T-cell (primary cell): ENCODE data around the gene SEC14L1. TPM values are rescaled to one million over a fixed set of nuclear protein-coding genes. Genes with fewer than 3 reads are reported as not detected.

Experiments
- ATAC-seq, 4 experiments: fragments of 200-7000 bp in 3 of 4; fragments of 150-1000 bp in 1 of 4; cut with Tn5 transposase; replicated peaks in 1 of 4; 1 replicate in 3 of 4; 2 replicates in 1 of 4; pipeline ENCODE4 v1.10.0; 2021; ENCODE audit warnings: moderate library complexity in 3 of 4, mild to moderate bottlenecking in 2 of 4, moderate number of reproducible peaks in 1 of 4
- CTCF ChIA-PET, 2 donors: fragments of 300-600 bp; sonication (Branson Sonifier 250); formaldehyde crosslinking; loops; one replicate each; lab custom pipeline; 2022; ENCODE audit warnings: antibody characterized with exemption in 2 of 2; lab: Charles Lee
- POLR2A ChIA-PET, 2 donors: fragments of 300-600 bp; sonication (Branson Sonifier 250); formaldehyde crosslinking; loops; one replicate each; lab custom pipeline; 2022; ENCODE audit warnings: antibody characterized with exemption in 2 of 2; lab: Charles Lee
- DNase-seq, 35 experiments: peaks; one replicate each; pipeline versions ENCODE4 v3.0.0 to v3.0.0-alpha.2; 2013 to 2023
- H3K27ac ChIP-seq: one replicate; pipeline ENCODE4 v1.5.1; 2013; ENCODE audit warnings: low read length
- H3K27me3 ChIP-seq, 2 experiments: replicated peaks in 1 of 2; 1 replicate in 1 of 2; 2 replicates in 1 of 2; pipeline versions ENCODE4 v1.6.1 to v1.7.0; 2013; ENCODE audit warnings: low read length in 1 of 2, mixed read lengths in 1 of 2; ENCODE audit not compliant: control insufficient read depth in 2 of 2, insufficient read depth in 2 of 2; ENCODE audit errors: extremely low read depth in 1 of 2
- H3K36me3 ChIP-seq, 2 donors: 1 replicate in 1 of 2; 2 replicates in 1 of 2; pipeline versions ENCODE4 v1.6.1 to v1.7.0; 2013; ENCODE audit warnings: low read length in 1 of 2; ENCODE audit not compliant: control insufficient read depth in 2 of 2, insufficient read depth in 1 of 2; ENCODE audit errors: extremely low read depth in 1 of 2
- H3K4me1 ChIP-seq, 2 experiments: 1 replicate in 1 of 2; 2 replicates in 1 of 2; pipeline versions ENCODE4 v1.6.1 to v1.7.0; 2013; ENCODE audit warnings: low read length in 2 of 2, mixed read lengths in 1 of 2; ENCODE audit not compliant: insufficient read depth in 2 of 2, control insufficient read depth in 1 of 2; ENCODE audit errors: extremely low read depth in 1 of 2
- H3K4me3 ChIP-seq, 2 donors: 1 replicate in 1 of 2; 2 replicates in 1 of 2; pipeline versions ENCODE4 v1.5.1 to v1.7.0; 2013; ENCODE audit warnings: mild to moderate bottlenecking in 2 of 2, low read length in 1 of 2, moderate library complexity in 1 of 2; ENCODE audit not compliant: control insufficient read depth in 1 of 2; ENCODE audit errors: extremely low read depth in 1 of 2
- H3K9me3 ChIP-seq: 2 replicates; pipeline ENCODE4 v1.7.0; 2013
- H3K27ac Mint-ChIP-seq, 2 donors: one replicate each; pipeline ENCODE4 v1.8.0; 2020 to 2021; ENCODE audit warnings: mild to moderate bottlenecking in 2 of 2, mixed read lengths in 2 of 2
- H3K27me3 Mint-ChIP-seq, 2 donors: one replicate each; pipeline ENCODE4 v1.8.0; 2021 to 2022; ENCODE audit warnings: mixed read lengths in 2 of 2
- H3K36me3 Mint-ChIP-seq: one replicate; pipeline ENCODE4 v1.8.0; 2021; ENCODE audit warnings: mixed read lengths
- H3K4me1 Mint-ChIP-seq, 3 donors: one replicate each; pipeline ENCODE4 v1.8.0; 2020 to 2022; ENCODE audit warnings: mixed read lengths in 3 of 3, mild to moderate bottlenecking in 1 of 3
- H3K4me3 Mint-ChIP-seq, 3 donors: one replicate each; pipeline ENCODE4 v1.8.0; 2020 to 2022; ENCODE audit warnings: mild to moderate bottlenecking in 3 of 3, mixed read lengths in 3 of 3, moderate library complexity in 3 of 3
- H3K9me3 Mint-ChIP-seq, 3 donors: one replicate each; pipeline ENCODE4 v1.8.0; 2020 to 2022; ENCODE audit warnings: mixed read lengths in 3 of 3
- WGBS: methylation state at CpG from one replicate; pipeline ENCODE4 v1.1.5; 2013; ENCODE audit warnings: missing lambda C conversion rate; ENCODE audit not compliant: insufficient coverage; 5-methylcytosine and 5-hydroxymethylcytosine counted together
- total RNA-seq, 35 experiments: library from RNA in 6 of 35; stranded (reverse) in 6 of 35; fragments of 120-200 nt in 1 of 35; gene quantifications; one replicate each; pipeline versions ENCODE4 v1.2.1 to v1.2.4 and lab custom pipeline; 2013 to 2026

SEC14L1 gene
- total RNA-seq, 5 donors from 2014 or later (not counting 1 experiment from before 2014, with no cell fraction given): 36.9 to 71.6 (median 46.2) TPM

- Histone ChIP-seq H3K27ac (no peak overlapping the region), H3K27me3 (no peaks in the 10 kb centered on the region), H3K4me1 (peaks cover 22 to 25% of the 10 kb centered on the region in 2 experiments), H3K4me3 (no peak overlapping the region), H3K9me3 (no peaks in the 10 kb centered on the region), H3K36me3 (peaks cover 6 to 54% of the 10 kb centered on the region in 2 donors)
- H3K27ac Mint-ChIP-seq: no peak overlapping the region
- 86% methylated on average over 10 of the region's 11 CpGs for WGBS
- POLR2A ChIA-PET: no interaction called here
- peaks cover 24 to 38% (median 35%) of the 10 kb centered on the region in 3 donors for H3K4me1 Mint-ChIP-seq
- no peak overlapping the region for H3K4me3 Mint-ChIP-seq
- peaks cover 48% of the 10 kb centered on the region for H3K36me3 Mint-ChIP-seq
- H3K9me3 Mint-ChIP-seq: no peaks in the 10 kb centered on the region
- H3K27me3 Mint-ChIP-seq: no peaks in the 10 kb centered on the region
- CTCF ChIA-PET: no interaction called here
- DNase-seq (no peak), ATAC-seq (no peak)
Measured at GRCh38 chr17:77191244-77191643, 50.5 kb downstream of the SEC14L1 start.

- Mint-ChIP-seq H3K27ac (no peak overlapping the region), H3K36me3 (peaks cover 65% of the 10 kb centered on the region), H3K4me1 (peaks cover 17 to 29% (median 24%) of the 10 kb centered on the region in 3 donors), H3K27me3 (no peaks in the 10 kb centered on the region), H3K4me3 (no peak overlapping the region), H3K9me3 (no peaks in the 10 kb centered on the region)
- no peak overlapping the region for H3K4me3 ChIP-seq
- ChIA-PET POLR2A (no interaction called here), CTCF (no interaction called here)
- H3K27me3 ChIP-seq: no peaks in the 10 kb centered on the region
- peaks cover 7% of the 10 kb centered on the region in 2 experiments for H3K4me1 ChIP-seq
- DNase-seq (no peak), ATAC-seq (no peak)
- H3K9me3 ChIP-seq: no peaks in the 10 kb centered on the region
- peaks cover 6 to 69% of the 10 kb centered on the region in 2 donors for H3K36me3 ChIP-seq
- H3K27ac ChIP-seq: no peak overlapping the region
- 58% methylated on average over 2 of the region's 3 CpGs for WGBS
Measured at GRCh38 chr17:77193653-77194052, 52.9 kb downstream of the SEC14L1 start.

GRCh38 chr17:77194179-77194578, 53.4 kb downstream of the SEC14L1 start:
- Histone ChIP-seq H3K4me3 (no peak overlapping the region), H3K4me1 (peaks cover 2 to 4% of the 10 kb centered on the region in 2 experiments), H3K36me3 (peaks cover 6 to 70% of the 10 kb centered on the region in 2 donors), H3K27ac (no peak overlapping the region), H3K9me3 (no peaks in the 10 kb centered on the region), H3K27me3 (no peaks in the 10 kb centered on the region)
- no peak for ATAC-seq
- ChIA-PET CTCF (no interaction called here), POLR2A (no interaction called here)
- H3K36me3 Mint-ChIP-seq: peaks cover 69% of the 10 kb centered on the region
- no peak overlapping the region for H3K27ac Mint-ChIP-seq
- no peaks in the 10 kb centered on the region for H3K9me3 Mint-ChIP-seq
- no peaks in the 10 kb centered on the region for H3K27me3 Mint-ChIP-seq
- no peak for DNase-seq
- peaks cover 12 to 24% (median 19%) of the 10 kb centered on the region in 3 donors for H3K4me1 Mint-ChIP-seq
- no peak overlapping the region for H3K4me3 Mint-ChIP-seq
- WGBS: 100% methylated on average over 7 of the region's 7 CpGs

- H3K36me3 Mint-ChIP-seq: peaks cover 77% of the 10 kb centered on the region
- Histone ChIP-seq H3K36me3 (peaks cover 13 to 80% of the 10 kb centered on the region in 2 donors), H3K4me1 (no peaks in the 10 kb centered on the region), H3K9me3 (no peaks in the 10 kb centered on the region), H3K4me3 (no peak overlapping the region), H3K27ac (no peak overlapping the region), H3K27me3 (no peaks in the 10 kb centered on the region)
- H3K4me1 Mint-ChIP-seq: peaks cover 0 to 4% (median under 1%) of the 10 kb centered on the region in 3 donors
- H3K27me3 Mint-ChIP-seq: no peaks in the 10 kb centered on the region
- ATAC-seq (no peak), DNase-seq (no peak)
- H3K4me3 Mint-ChIP-seq: no peak overlapping the region
- CTCF ChIA-PET: interaction anchor here in 1 of 2 donors (0.6 to 1.2 kb wide), 2 partner anchors 11 to 77 kb away, joined by 4 to 5 read pairs; no protein-coding TSS in a partner anchor
- POLR2A ChIA-PET: interaction anchor here in 1 of 2 donors (0.9 kb wide), 1 partner anchor 55 kb away, joined by 7 read pairs; the partner anchor contains the start of gene SEC14L1
- 100% methylated on average over 1 of the region's 5 CpGs for WGBS
- H3K9me3 Mint-ChIP-seq: no peaks in the 10 kb centered on the region
- H3K27ac Mint-ChIP-seq: no peak overlapping the region
Measured at GRCh38 chr17:77196251-77196650, 55.5 kb downstream of the SEC14L1 start.

- no peak overlapping the region for H3K4me3 ChIP-seq
- ATAC-seq (no peak), DNase-seq (no peak)
- ChIA-PET CTCF (interaction anchor here in 1 of 2 donors (0.6 to 1.2 kb wide), 2 partner anchors 10 to 78 kb away, joined by 4 to 5 read pairs; no protein-coding TSS in a partner anchor), POLR2A (no interaction called here)
- H3K27ac ChIP-seq: no peak overlapping the region
- 96% methylated on average over 4 of the region's 9 CpGs for WGBS
- H3K4me1 ChIP-seq: no peaks in the 10 kb centered on the region
- Mint-ChIP-seq H3K27ac (no peak overlapping the region), H3K36me3 (peaks cover 79% of the 10 kb centered on the region), H3K27me3 (no peaks in the 10 kb centered on the region), H3K4me1 (peaks cover 0 to 3% (median 0%) of the 10 kb centered on the region in 3 donors), H3K4me3 (no peak overlapping the region), H3K9me3 (no peaks in the 10 kb centered on the region)
- no peaks in the 10 kb centered on the region for H3K9me3 ChIP-seq
- H3K36me3 ChIP-seq: peaks cover 13 to 80% of the 10 kb centered on the region in 2 donors
- no peaks in the 10 kb centered on the region for H3K27me3 ChIP-seq
Measured at GRCh38 chr17:77197115-77197514, 56.3 kb downstream of the SEC14L1 start.

- H3K36me3 Mint-ChIP-seq: peaks cover 69% of the 10 kb centered on the region
Measured at GRCh38 chr17:77200711-77201110, 59.9 kb downstream of the SEC14L1 start.

More at GRCh38 chr17:77200711-77201110, 59.9 kb downstream of the SEC14L1 start:
- POLR2A ChIA-PET: no interaction called here
- 95% methylated on average over 8 of the region's 10 CpGs for WGBS
- no peak for DNase-seq
- H3K9me3 ChIP-seq: no peaks in the 10 kb centered on the region
- CTCF ChIA-PET: no interaction called here
- ATAC-seq: no peak
- no peak overlapping the region for H3K4me3 Mint-ChIP-seq
- H3K27me3 Mint-ChIP-seq: no peaks in the 10 kb centered on the region
- H3K4me1 Mint-ChIP-seq: no peaks in the 10 kb centered on the region
- H3K4me1 ChIP-seq: no peaks in the 10 kb centered on the region
- no peak overlapping the region for H3K27ac Mint-ChIP-seq
- no peak overlapping the region for H3K4me3 ChIP-seq
- H3K27ac ChIP-seq: no peak overlapping the region
- H3K9me3 Mint-ChIP-seq: no peaks in the 10 kb centered on the region
- peaks cover 17 to 77% of the 10 kb centered on the region in 2 donors for H3K36me3 ChIP-seq
- no peaks in the 10 kb centered on the region for H3K27me3 ChIP-seq
